Measurements from ENCODE around the gene PTH2. TPM values are rescaled to one million over a fixed set of nuclear protein-coding genes. Genes with fewer than 3 reads are reported as not detected.

PTH2 gene
- polyA plus RNA-seq, 3 donors, result not detected

DNA sequence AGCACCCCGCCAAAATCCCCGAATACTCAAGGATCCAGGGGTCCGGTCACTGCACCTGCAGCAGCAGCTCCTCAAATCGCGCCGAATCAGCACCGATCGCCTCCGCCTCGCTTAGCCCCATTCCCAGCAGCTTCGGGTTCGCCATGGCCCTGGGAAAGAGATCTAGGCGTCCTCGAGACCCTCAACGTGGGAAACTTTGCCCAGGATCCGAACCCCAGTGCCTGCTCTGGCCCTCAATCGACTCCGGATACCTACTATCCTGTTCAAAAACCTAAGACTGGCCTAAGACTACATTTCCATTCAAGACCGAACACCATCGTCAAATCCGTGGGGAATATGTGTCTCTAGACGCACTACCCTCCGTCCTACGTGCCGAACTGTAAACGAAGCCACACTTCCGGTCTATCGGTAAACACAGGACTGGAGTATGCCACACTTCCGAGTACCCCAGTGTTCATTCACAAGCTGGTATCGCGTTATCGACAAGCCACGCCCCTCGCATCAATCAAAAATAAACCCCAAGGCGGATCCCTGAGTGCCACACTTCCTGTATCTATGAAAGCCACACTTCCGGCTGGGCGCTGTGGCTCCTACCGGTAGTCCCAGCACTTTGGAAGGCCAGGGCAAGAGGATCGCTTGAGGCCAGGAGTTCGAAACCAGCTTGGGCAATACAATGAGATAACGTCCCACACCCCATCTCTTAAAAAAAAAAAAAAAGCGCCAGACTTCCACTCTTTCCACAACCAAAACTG lies 28.4 kb upstream of the PTH2 start, which contains the start of gene PIH1D1:
Gene PIH1D1 (minus strand): TSS at position 385 of the 752 bp plus-strand sequence. CDS start 240 bp downstream, at position 145.
- peak within 1 kb of the TSS; percentile 71 to 98 (median 79) for H3K4me3 ChIP-seq (replicated peaks in 1 of 3; ENCODE audit: low read depth in 2 of 3, low read length in 3 of 3)
- TF ChIP-seq, protein P1, sequence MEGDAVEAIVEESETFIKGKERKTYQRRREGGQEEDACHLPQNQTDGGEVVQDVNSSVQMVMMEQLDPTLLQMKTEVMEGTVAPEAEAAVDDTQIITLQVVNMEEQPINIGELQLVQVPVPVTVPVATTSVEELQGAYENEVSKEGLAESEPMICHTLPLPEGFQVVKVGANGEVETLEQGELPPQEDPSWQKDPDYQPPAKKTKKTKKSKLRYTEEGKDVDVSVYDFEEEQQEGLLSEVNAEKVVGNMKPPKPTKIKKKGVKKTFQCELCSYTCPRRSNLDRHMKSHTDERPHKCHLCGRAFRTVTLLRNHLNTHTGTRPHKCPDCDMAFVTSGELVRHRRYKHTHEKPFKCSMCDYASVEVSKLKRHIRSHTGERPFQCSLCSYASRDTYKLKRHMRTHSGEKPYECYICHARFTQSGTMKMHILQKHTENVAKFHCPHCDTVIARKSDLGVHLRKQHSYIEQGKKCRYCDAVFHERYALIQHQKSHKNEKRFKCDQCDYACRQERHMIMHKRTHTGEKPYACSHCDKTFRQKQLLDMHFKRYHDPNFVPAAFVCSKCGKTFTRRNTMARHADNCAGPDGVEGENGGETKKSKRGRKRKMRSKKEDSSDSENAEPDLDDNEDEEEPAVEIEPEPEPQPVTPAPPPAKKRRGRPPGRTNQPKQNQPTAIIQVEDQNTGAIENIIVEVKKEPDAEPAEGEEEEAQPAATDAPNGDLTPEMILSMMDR (IDR thresholded peaks at IDR 0.05), result no peak
- H3K36me3 Mint-ChIP-seq, result peaks cover 44 to 52% of the 10 kb centered on the region in 2 donors
- peaks cover 25 to 42% of the 10 kb centered on the region in 2 donors for H3K36me3 ChIP-seq (replicated peaks in 1 of 2; ENCODE audit: control insufficient read depth in 1 of 2, insufficient read depth in 2 of 2, low read length in 2 of 2)
- DNase-seq, result peak; percentile 97 to 100 (median 98)
- H3K4me2 ChIP-seq (replicated peaks; ENCODE audit: extremely low read depth, low read length, poor library complexity, severe bottlenecking), result peak within 1 kb of the TSS; percentile 99
- peaks cover 0 to 3% (median 0%) of the 10 kb centered on the region in 3 donors for H3K27me3 Mint-ChIP-seq (ENCODE audit: low read depth in 3 of 3)
- H4K20me1 ChIP-seq (ENCODE audit: insufficient read depth, low read length), result no peaks in the 10 kb centered on the region
- H3K9me3 ChIP-seq (replicated peaks in 1 of 2; ENCODE audit: control insufficient read depth in 1 of 2, insufficient read depth in 1 of 2, low read length in 2 of 2), result no peaks in the 10 kb centered on the region
- H2AFZ ChIP-seq (ENCODE audit: insufficient read depth, low read depth, low read length, poor library complexity, severe bottlenecking), result peak within 1 kb of the TSS; percentile 93
- peak within 1 kb of the TSS; percentile 95 to 100 for H3K4me3 Mint-ChIP-seq
- peaks cover 42% of the 10 kb centered on the region for H3K79me2 ChIP-seq (ENCODE audit: insufficient read depth, low read length)
- peak within 1 kb of the TSS; percentile 92 to 98 for H3K27ac ChIP-seq (ENCODE audit: low read depth in 1 of 2, low read length in 2 of 2)
- H3K27me3 ChIP-seq (ENCODE audit: control insufficient read depth in 2 of 2, insufficient read depth in 2 of 2, low read length in 2 of 2), result no peaks in the 10 kb centered on the region
- WGBS (ENCODE audit: insufficient coverage), result under 1% methylated on average over 38 of the region's 42 CpGs
- H3K4me1 ChIP-seq (ENCODE audit: control insufficient read depth in 1 of 2, insufficient read depth in 2 of 2, low read length in 2 of 2), result peaks cover 28 to 39% of the 10 kb centered on the region in 2 donors
- H3K27ac Mint-ChIP-seq, result peak within 1 kb of the TSS; percentile 99 to 100 (median 100)
- H3K9ac ChIP-seq (ENCODE audit: insufficient read depth, low read length, poor library complexity, severe bottlenecking), result peak within 1 kb of the TSS; percentile 84
- peaks cover 39% of the 10 kb centered on the region for H3K4me1 Mint-ChIP-seq
- peaks cover 0 to 2% (median 0%) of the 10 kb centered on the region in 7 donors for H3K9me3 Mint-ChIP-seq
- intact Hi-C loops (cut with micrococcal nuclease), result loop anchor here (5.0 to 10.0 kb wide), 3 partner anchors 36 to 367 kb away; partner anchors contain the start of genes RPL13A (in 1 of the 2), RPS11 (in 1 of the 2) and SNRNP70 (in 1 of the 2)

DNA sequence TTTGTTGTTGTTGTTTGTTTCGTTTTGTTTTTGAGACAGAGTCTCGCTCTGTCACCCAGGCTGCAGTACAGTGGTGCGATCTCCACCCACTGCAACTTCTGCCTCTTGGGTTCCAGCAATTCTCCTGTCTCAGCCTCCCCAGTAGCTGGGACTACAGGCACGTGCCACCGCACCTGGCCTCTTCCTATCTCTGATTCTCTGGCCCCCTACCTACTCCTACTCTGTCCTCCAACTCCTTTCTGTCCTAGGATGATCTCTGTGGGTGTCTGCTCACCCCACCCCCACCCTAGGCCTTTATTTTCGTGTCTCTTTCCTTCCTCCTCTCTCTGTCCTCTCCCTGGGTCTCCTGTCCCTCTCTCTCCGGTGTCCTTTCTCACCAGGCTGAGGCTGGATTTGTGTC lies 27.2 kb upstream of the PTH2 start:
- H3K79me2 ChIP-seq (ENCODE audit: insufficient read depth, low read length), result peaks cover 35% of the 10 kb centered on the region
- Mint-ChIP-seq H3K4me3 (no peak overlapping the region), H3K9me3 (peaks cover 0 to 2% (median 0%) of the 10 kb centered on the region in 7 donors), H3K4me1 (peaks cover 50% of the 10 kb centered on the region), H3K27me3 (ENCODE audit: low read depth in 3 of 3) (peaks cover 0 to 3% (median 0%) of the 10 kb centered on the region in 3 donors), H3K27ac (peak overlapping the region in 5 of 7 donors; percentile 42 to 99 (median 66)), H3K36me3 (peaks cover 40 to 50% of the 10 kb centered on the region in 2 donors)
- H3K4me3 ChIP-seq (replicated peaks in 1 of 3; ENCODE audit: low read depth in 2 of 3, low read length in 3 of 3), result peak overlapping the region in 1 of 3 experiments; percentile 98
- H3K27ac ChIP-seq (ENCODE audit: low read depth in 1 of 2, low read length in 2 of 2), result no peak overlapping the region
- TF ChIP-seq, protein P1 (IDR thresholded peaks at IDR 0.05), result no peak
- 71% methylated on average over 4 of the region's 7 CpGs for WGBS (ENCODE audit: insufficient coverage)
- H3K9me3 ChIP-seq (replicated peaks in 1 of 2; ENCODE audit: control insufficient read depth in 1 of 2, insufficient read depth in 1 of 2, low read length in 2 of 2), result no peaks in the 10 kb centered on the region
- no peak overlapping the region for H3K9ac ChIP-seq (ENCODE audit: insufficient read depth, low read length, poor library complexity, severe bottlenecking)
- intact Hi-C loops (cut with micrococcal nuclease), result loop anchor here (5.0 to 10.0 kb wide), 3 partner anchors 37 to 366 kb away; partner anchors contain the start of genes RPL13A (in 1 of the 2), RPS11 (in 1 of the 2) and SNRNP70 (in 1 of the 2)
- H3K4me2 ChIP-seq (replicated peaks; ENCODE audit: extremely low read depth, low read length, poor library complexity, severe bottlenecking), result peak overlapping the region; percentile 99
- DNase-seq, result no peak
- H4K20me1 ChIP-seq (ENCODE audit: insufficient read depth, low read length), result no peaks in the 10 kb centered on the region
- H3K36me3 ChIP-seq (replicated peaks in 1 of 2; ENCODE audit: control insufficient read depth in 1 of 2, insufficient read depth in 2 of 2, low read length in 2 of 2), result peaks cover 24 to 33% of the 10 kb centered on the region in 2 donors
- H2AFZ ChIP-seq (ENCODE audit: insufficient read depth, low read depth, low read length, poor library complexity, severe bottlenecking), result no peak overlapping the region
- H3K4me1 ChIP-seq (ENCODE audit: control insufficient read depth in 1 of 2, insufficient read depth in 2 of 2, low read length in 2 of 2), result peaks cover 35 to 46% of the 10 kb centered on the region in 2 donors
- H3K27me3 ChIP-seq (ENCODE audit: control insufficient read depth in 2 of 2, insufficient read depth in 2 of 2, low read length in 2 of 2), result no peaks in the 10 kb centered on the region
